HG02943 (cell line): ENCODE results near the gene CTSZ.
"Not testable (repeated sequence)": the region's sequence is repeated elsewhere in the genome, so short reads cannot be mapped to it uniquely, and the experiment has no call there.

Experiments
- ATAC-seq: cut with Tn5 transposase; IDR thresholded peaks from one replicate; pipeline ENCODE4 v1.9.1; 2021; ENCODE audit warnings: mild to moderate bottlenecking, low read depth, moderate library complexity; ENCODE audit not compliant: unreplicated experiment

Gene CTSZ

DNA sequence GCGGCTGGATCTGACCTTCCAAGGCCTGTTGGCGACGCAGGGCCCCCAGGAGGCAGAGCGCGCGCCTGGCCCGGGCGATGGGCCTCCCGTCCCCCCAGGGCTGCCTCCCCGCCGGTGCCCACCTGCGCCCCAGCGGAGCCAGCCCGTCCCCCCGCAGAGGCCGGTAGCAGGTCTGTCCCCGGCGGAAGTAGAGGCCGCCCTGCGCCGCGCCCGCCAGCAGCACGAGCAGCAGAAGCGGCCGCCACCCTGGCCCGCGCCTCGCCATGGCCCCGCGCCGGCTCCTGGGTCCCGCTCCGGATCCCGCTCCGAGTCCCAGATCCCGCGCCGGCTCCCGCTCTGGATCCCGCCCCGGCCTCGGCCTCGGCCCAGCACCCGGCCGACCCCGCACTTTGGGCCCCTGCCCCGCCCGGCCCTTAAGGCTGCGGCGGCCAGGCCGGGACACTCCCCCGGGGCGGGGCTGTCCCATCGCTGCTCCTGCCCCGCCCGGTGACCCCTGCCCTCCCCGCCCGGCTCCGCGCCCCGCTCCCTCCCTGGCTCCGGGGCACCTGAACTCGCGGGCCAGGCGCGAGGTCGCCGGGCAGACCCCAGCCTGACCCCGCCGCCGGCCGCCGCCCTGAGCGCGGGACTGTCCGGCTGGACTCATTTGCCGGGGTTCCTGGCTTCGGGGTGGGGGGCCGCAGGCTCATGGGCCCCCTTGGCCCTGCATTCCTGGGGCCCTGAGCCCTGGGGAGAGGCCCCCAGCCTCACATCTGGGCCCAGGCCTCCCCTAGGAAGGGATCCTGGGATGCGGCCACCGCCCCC, at the start of gene CTSZ:
Gene CTSZ, minus strand, starts transcription at position 391 of the 801 bp plus-strand sequence. Its CDS starts 126 bp downstream, at position 265.
- no peak for ATAC-seq

DNA sequence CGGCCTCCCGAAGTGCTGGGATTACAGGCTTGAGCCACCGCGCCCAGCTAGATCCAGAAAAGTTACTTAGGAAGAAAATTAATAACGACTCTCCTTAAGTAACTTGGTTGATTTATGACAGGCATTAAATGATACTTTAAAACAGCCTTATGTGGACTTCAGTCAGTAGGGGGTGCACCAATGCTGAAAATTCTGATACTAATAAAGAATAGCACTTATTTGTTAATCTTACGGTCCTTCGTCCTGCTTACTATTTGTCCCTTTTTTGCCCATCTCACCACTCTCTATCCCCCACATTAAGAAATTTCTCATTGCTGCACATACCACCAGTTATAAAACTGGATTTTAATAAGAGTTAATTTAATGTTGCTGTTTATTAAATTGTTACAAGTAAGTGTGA, 48.2 kb upstream of the CTSZ start:
- no peak for ATAC-seq

DNA sequence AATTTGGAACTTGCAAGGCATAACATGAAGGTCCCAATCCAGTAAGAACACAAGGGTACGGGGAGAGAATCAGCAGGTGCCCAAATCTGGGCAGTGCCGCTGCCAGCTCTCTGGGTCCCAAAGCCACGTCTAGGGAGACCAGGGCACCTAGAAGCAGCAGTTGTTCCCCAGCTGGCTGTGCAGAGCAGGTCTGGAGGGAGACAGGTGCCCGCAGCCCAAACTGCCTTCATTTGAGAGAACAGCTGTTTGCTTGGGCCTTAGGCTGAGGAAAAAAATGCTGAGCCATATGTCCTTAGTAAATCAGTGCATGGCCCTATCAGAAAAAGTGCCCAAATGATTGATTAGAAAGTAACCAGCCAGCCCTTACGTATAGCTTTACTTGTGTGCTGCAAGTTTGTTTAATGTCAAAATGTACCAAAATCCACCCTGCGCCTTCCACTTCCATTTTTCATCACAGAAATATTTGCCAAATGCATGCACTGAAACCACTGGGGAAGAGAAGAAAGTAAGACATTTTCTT, 44.7 kb upstream of the CTSZ start:
- ATAC-seq = no peak

DNA sequence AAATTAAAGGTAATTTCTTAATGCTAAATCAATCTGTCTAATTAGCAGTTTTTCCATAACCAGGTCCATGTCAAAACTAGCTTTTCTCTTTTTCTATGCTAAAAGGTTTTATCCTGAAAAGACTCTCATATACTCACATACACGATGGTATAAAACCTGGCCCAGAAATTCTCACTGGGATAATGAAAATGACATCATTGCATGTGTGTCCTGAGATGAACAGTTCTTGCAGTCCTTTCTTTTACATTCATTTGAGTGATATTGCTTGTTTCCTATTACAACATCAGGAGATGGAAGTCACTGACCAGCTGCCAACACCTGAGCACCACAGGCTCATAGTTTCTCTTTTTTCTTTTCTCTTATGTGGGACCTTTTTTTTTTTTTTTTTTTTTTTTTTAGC, 43.4 kb upstream of the CTSZ start:
- ATAC-seq = no peak

DNA sequence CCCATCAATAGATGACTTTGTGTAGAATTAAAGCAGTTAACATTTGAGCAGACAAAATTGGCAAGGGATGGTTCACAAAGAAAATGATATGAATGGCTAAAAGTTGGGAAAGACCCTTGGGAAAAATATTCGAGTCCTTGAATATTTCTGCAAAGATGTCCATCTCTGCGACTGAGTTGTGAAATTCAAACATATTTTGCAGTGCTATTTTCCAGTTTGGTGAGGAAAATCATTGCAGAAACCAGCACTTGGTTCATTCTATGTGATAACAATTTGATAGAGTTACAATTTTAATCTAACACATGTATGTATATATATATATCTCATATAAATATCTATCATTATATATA, 41.6 kb upstream of the CTSZ start:
- no peak for ATAC-seq

DNA sequence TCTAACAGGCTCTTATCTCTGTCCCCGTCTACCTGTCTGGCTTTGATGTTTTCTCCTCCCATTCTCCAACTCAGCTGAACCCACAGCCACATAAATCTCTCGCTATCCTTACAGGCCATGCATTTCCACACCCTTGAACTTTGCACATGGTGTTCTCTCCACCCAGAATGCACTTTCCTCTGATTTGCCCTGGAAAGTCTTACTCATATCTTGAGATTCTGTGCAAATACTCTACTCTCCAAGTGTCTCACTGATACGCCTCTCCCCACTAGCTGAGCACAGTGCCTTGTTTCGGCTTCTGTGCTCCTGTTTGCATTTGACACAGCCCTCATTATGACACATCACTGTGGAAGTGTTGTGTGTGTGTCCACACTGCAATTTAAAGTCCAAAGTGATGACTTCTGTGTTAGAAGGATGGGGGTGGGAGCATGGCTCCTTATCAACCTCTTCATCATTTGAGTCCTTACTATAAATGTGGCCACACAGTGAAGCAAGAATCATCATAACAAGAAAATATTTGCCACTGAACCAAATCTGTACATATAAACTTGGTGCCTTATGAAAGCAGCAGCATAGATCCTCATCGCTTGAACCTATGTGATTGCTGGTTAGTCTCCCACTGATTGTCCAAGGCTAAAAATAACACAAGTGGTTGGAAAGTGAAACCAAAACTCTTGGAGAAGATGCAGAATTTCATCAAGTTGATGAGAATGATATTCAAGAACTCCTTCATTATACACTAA, 41.1 kb upstream of the CTSZ start:
- no peak for ATAC-seq

DNA sequence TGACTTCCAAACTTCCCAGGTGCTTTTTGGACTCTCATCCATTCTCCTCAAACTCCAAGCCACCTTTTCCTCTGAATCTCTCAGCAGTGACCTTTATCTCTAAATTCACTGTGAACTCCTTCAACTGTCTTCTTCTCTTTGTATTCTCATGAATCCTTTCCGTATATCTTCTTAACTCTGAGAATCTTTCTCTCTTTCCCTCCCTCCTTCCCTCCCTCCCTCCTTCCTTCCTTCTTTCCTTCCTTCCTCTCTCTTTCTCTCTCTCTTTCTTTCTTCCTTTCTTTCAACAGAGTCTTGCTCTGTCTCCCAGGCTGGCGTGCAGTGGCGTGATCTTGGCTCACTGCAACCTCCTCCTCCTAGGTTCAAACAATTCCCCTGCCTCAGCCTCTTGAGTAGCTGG, 39.8 kb upstream of the CTSZ start:
- ATAC-seq = no peak

DNA sequence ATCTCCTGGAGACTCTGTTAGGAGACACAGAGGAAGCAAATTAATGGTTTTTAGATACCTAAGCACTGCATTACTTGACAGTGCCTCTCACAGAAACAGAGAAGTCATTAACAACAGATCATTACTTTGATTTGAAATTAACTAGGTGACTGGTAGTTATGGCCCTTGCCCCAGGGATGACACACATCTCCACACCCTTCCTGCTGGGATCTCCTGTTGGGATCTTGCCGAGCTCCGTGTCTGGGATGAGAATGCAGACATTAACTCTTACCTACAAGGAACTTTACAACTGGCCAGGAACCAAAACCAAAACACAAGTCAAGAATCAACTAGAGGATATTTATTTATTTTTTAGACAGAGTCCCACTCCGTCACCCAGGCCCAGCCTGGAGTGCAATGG, 37.7 kb upstream of the CTSZ start:
- no peak for ATAC-seq

DNA sequence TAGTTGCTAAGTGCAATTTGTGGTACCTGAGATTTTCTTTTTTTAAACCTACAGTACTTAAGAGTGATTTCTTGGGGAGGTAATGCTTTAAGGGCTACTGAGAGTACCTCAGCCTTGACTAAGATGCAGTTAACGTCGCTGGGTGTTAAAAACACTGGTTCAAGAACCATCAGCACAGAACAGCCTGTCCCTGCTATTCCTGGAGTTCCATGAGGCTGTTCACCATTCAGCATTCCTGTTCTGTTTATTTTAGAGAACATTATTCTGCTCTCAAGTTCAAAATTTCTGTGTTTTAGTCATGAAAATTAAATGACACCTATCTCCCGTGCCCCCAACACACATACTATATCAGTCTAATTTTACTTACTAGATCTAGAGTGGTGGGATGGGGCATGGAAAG, 37.2 kb upstream of the CTSZ start:
- no peak for ATAC-seq

DNA sequence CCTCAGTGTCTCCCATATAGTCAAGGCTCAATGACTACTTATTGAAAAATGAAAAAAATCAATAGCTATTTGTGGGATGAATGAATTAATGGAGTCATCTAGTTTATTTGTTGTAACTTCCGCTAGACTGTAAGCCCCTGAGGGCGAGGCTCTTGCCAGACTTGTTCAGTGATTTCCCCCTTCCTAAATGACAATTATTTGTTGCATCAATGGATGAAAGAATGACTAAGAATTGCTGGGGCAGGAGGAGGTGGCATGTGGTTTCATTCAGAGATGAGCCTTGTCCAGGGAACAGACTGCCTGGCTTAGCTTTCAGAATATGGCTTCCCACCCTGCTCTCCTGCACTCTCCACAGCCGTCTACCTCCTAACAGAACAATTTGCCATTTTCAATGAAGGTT, 36.6 kb upstream of the CTSZ start:
- no peak for ATAC-seq

DNA sequence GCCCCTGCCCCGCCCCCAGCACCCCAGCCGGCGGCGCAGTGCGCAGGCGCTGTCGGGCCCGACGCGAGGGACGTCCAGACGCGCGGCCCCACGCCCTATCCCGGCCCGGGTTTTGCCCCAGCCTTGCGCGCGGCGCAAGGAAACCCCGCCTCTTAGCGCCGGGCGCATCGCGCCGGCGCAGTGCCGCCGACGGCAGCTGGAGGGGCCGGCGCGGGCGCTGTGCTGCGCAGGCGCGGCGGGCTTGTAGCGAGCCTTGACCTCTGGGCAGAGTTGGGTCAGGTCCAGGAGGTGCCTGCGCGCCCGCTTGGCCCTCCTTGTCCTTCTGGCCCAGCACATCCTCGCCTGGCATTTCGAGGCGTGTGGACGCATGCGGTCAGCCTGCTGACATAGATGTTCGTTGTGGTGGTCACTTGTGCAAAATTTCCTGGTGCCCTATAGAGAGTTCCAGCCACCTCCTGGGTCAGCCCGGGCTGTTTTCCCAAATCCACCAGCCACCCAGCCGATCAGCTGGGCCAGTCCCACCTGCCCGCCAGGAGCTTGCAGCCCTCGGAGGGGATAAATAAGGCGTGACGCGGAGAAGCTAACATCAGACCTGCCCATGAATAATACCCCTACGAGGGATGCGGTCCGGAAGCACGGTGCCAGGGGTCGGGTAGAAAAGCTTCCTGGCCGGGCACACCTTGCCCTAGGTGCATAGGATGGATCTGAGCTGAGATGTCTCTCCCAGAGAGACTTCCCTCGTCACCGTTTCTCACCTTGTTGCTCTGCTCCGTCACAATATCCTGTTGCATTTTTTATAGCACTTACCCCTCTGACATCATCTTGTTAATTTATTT, 36.0 kb upstream of the CTSZ start:
- ATAC-seq = peak; percentile 89

DNA sequence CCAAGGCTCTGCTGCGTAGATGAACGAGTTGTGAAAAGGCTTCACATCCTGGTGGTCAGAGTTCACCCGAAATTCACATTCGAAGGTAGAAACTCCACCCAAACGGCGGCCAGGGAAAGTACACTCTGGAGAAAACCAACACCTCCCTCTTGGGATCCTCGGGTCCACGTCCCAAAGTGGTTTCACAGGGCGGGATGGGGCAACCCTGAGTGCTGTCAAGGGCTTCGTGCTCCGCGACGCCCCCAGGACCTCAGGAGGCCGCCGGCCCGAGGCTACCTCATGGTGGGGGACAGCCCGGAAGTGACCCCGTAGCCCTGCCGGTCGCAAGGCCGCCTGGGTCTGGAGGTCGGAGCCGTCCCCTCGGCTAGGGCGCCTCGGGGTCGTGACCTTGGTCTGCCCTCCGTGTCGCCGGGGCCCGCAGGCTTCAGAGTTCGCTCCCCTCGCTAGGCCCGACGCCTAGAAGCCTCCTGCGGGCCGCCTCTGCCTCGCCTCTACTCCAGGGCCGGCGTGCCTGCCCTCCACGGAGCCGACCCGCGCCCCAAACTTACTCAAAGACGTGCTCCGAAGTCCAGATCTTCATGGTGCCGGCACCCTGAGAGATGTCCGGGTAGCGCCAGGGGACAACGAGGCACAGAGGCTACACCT, 35.2 kb upstream of the CTSZ start, which contains the start of gene PRELID3B:
Gene PRELID3B, minus strand, starts transcription at position 636 of the 645 bp plus-strand sequence. Its CDS starts 56 bp downstream, at position 580.
- peak; percentile 34 for ATAC-seq

DNA sequence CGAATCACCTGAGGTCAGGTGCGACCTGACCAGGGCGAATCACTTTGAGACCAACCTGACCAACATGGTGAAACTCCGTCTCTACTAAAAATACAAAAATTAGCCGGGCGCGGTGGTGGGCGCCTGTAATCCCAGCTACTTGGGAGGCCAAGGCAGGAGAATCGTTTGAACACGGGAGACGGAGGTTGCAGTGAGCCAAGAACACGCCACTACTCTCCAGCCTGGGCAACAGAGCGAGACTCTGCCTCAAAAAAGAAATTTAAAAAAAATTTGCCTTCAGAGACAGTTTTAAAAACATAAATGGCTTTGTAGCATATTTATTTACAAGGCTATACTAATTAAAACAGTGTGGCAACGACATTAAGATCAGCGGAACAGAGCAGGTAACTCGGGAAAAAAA, 34.4 kb upstream of the CTSZ start:
- not testable (repeated sequence) for ATAC-seq

DNA sequence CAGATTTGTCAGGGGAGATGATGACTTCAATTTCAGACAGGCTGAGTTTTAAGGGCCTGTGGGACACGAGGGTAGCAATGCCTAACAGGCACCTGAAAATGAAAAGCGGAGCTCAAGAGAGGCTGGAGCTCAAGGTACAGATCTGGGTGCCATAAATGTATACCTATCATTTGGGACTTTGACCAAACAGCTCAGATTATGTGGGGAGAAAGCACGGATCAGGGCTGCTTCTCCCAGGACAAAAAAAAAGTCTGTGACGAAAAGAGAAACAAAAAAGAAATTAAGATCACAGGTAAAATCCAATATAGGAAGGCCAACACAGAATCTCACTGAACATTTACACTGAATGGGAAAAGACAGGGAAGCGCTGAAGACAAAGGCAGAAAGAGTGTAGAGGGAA, 33.6 kb upstream of the CTSZ start:
- no peak for ATAC-seq

DNA sequence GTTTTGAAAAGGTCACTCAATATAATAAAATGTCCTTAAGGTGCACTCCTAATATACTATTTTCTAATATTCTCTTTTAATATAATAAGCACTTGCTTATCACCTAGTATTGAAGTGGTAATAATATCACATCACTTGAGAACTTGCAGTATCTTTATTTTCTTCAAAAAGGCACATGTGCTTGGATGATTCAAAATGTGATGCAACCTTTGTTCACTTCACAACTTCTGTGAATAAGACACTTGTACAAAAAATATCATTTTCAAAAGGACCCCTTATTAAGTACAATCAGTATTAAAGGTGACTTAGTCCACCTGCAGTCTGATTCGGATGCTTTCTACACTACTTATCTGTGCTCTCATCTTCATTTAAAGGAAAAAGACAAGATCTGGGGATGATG, 32.2 kb upstream of the CTSZ start:
- no peak for ATAC-seq

DNA sequence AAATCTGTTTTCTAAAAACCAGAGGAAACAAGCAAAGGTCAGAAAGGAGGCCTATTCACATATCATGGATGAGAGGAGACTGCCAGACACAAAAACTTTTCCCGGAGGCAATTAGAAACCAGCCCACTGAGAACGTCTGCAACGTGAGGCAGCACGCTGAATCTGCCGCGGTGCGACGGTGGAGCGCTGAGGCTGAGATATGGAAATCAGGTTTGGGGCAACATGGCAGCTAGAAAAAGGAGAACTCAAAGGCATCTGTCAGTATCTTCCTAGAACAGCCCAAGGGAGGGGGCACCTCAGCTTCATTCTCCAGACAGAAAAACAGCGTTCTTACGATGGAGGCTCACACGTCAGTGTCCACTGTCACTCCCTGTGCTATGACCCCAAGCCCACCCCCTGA, 30.3 kb upstream of the CTSZ start:
- ATAC-seq = no peak

DNA sequence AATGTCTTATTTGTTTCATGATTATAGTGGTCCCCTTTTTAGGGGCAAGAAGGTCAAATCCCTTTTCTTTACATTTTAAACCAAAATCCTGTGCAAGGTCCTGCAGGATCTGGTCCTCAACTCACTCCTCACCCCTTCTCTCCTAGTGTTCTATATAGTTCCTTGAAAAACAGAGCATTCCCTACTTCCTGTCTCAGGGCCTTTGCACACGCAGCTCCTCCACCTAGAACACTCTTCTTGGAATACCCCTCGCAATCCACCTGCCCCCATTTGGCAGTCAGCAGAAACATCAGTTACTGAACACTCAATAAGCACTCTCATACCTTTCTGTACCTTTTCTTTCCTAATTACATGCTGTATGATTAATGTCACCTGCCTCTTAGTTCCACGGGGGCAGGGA, 28.3 kb upstream of the CTSZ start:
- no peak for ATAC-seq

DNA sequence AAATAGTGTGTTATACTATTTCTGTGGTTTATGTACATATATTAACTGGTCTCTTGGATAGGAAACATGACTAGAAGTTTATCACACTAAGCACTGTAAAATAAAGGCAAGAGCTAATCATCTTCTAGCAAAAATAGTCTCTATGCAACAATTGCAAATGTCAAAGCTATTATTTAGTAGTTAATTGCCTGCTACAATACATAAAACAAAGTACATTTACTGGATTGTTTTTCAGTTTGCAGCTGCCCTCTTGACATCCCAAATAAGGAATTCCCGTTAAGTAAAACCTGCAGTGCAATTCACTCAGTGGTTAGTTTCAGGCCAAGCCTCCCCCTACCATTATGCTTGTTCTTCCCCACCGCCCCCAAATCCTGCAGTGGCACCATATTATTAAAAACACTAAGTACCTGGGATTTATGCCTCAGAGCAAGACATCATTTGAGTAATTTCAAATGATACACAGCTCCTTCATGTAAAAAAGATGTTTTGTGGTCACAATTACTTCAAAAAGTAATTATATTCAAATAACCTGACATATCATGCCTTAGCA, 26.6 kb upstream of the CTSZ start:
- ATAC-seq = no peak

DNA sequence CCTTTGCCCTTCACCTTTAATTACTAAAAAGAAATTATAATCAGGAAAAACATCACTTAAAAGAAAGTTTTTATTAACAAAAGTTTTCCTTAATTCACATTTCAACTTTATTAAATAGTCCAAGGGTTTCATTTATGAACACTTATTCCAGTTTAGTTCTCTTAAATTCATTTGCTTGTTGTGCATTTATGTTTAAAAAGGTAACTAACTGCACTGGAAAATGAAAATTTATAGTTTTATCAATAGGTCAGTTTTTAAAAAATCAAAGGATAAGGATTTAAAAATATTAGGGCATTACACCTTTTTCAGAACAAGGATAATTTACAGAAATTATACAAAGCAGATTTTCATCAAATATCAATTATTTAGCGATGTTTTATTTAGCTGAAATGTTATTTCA, 26.0 kb upstream of the CTSZ start:
- no peak for ATAC-seq

DNA sequence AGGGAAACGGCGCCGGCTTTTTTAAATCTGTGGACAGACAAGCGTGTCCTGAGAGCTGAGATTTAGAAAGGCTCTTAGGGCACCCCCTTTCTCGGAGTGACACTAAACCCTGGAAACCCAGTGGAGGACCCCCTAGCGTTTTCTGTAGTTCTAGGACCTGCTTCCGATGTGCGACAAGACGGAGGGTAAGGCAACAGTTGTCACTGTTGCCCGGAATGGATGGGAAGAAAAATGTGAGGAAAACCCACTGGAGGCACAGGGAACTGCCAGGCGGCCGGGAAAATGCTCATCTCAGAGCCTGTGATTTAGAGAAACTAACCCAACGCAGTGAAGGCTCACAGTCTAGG, 25.6 kb upstream of the CTSZ start:
- ATAC-seq = peak; percentile 34
